Measurements from ENCODE around the gene LYSMD1. TPM values are rescaled to one million over a fixed set of nuclear protein-coding genes. Genes with fewer than 3 reads are reported as not detected.

LYSMD1 gene
- total and polyA plus RNA-seq, 2 of the 8 experiments (the other 6 are each of a cell fraction or from before 2014, with no cell fraction given), result 2.4 to 6.0 TPM

GRCh38 chr1:151157067-151157531 lies 8.6 kb downstream of the LYSMD1 start:
- H2BK12ac ChIP-seq (ENCODE audit: low read depth, low read length), result no peak overlapping the region
- no peak overlapping the region for H3K4me2 ChIP-seq (ENCODE audit: insufficient read depth in 1 of 2, low read depth in 2 of 2, low read length in 2 of 2)
- no peak overlapping the region for H3K4me3 ChIP-seq (ENCODE audit: extremely low read depth in 1 of 4, insufficient read depth in 2 of 4, low read depth in 3 of 4, low read length in 4 of 4)
- WGBS, 2 experiments (ENCODE audit: extremely low coverage in 1 of 2, insufficient coverage in 1 of 2, insufficient read length in 1 of 2, insufficient replicate concordance in 2 of 2, low coverage in 1 of 2, low lambda C conversion rate in 2 of 2, missing lambda C conversion rate in 1 of 2), result 84% methylated on average over 6 of the region's 6 CpGs; no CpG with 5 or more reads in 1 of the 2 experiments
- no peak overlapping the region for H3K4ac ChIP-seq (replicated peaks; ENCODE audit: insufficient read length, low read depth, low read length)
- H4K5ac ChIP-seq (ENCODE audit: insufficient read length, low read depth, low read length), result no peak overlapping the region
- no peaks in the 10 kb centered on the region for H3K4me1 ChIP-seq (replicated peaks in 1 of 4; ENCODE audit: control insufficient read depth in 3 of 4, insufficient read depth in 4 of 4, low read length in 3 of 4)
- H3K56ac ChIP-seq (replicated peaks; ENCODE audit: insufficient read length, low read depth, low read length), result no peak overlapping the region
- no peaks in the 10 kb centered on the region for H3K79me1 ChIP-seq (ENCODE audit: low read depth, low read length)
- H3K23me2 ChIP-seq (ENCODE audit: low read depth, low read length), result no peaks in the 10 kb centered on the region
- H3K27me3 ChIP-seq (replicated peaks in 1 of 4; ENCODE audit: control insufficient read depth in 3 of 4, extremely low read depth in 1 of 4, insufficient read depth in 3 of 4, low read length in 3 of 4), result no peaks in the 10 kb centered on the region
- no peak overlapping the region for H2AFZ ChIP-seq (ENCODE audit: low read length)
- H2AK5ac ChIP-seq (ENCODE audit: low read depth, low read length), result no peak overlapping the region
- no peak overlapping the region for H2BK15ac ChIP-seq (ENCODE audit: low read length)
- no peaks in the 10 kb centered on the region for H4K20me1 ChIP-seq (replicated peaks in 1 of 2; ENCODE audit: control insufficient read depth in 1 of 2, insufficient read depth in 2 of 2, low read length in 2 of 2)
- H2BK120ac ChIP-seq (replicated peaks; ENCODE audit: low read depth, low read length), result no peak overlapping the region
- CTCF ChIA-PET (ENCODE audit: partially characterized antibody), result interaction anchor here (0.5 to 11.8 kb wide), 27 partner anchors 9 to 819 kb away, joined by 3 to 285 read pairs (median 4); partner anchors contain the start of genes C1orf56, GABPB2, MINDY1 and PI4KB
- H3K18ac ChIP-seq (ENCODE audit: extremely low read depth, low read length), result no peak overlapping the region
- peaks cover 0 to 18% (median 6%) of the 10 kb centered on the region in 4 experiments; a peak in 4 of 8 replicates for H3K36me3 ChIP-seq (ENCODE audit: control insufficient read depth in 2 of 4, insufficient read depth in 4 of 4, low read length in 3 of 4)
- FAIRE-seq (no peak), DNase-seq (ENCODE audit: low read depth in 1 of 2, low spot score in 2 of 2) (no peak)
- POLR2A ChIA-PET (ENCODE audit: partially characterized antibody), result interaction anchor here (0.6 to 2.0 kb wide), 6 partner anchors 8 to 59 kb away, joined by 3 to 6 read pairs (median 4); partner anchors contain the start of gene SEMA6C
- no peak for TF ChIP-seq KDM5A (IDR thresholded peaks at IDR 0.05; ENCODE audit: low read length)
- no peak for TF ChIP-seq CEBPB (IDR thresholded peaks at IDR 0.05; ENCODE audit: low read depth, low read length)
- no peak for TF ChIP-seq KDM4A (IDR thresholded peaks at IDR 0.05; ENCODE audit: low read depth, low read length, severe bottlenecking)
- TF ChIP-seq EGR1 (IDR thresholded peaks at IDR 0.05; ENCODE audit: borderline replicate concordance, low read depth, low read length), result no peak
- TF ChIP-seq PHF8 (conservative IDR thresholded peaks at IDR 0.05; ENCODE audit: low read depth, low read length), result no peak
- TF ChIP-seq SAP30 (IDR thresholded peaks at IDR 0.05; ENCODE audit: insufficient read depth, insufficient replicate concordance, low read length), result no peak
- no peak for TF ChIP-seq ASH2L (IDR thresholded peaks at IDR 0.05; ENCODE audit: low read length)
- TF ChIP-seq MAX (IDR thresholded peaks at IDR 0.05), result no peak
- no peak for TF ChIP-seq TBP (IDR thresholded peaks at IDR 0.05; ENCODE audit: low read depth, low read length)
- no peak for TF ChIP-seq E2F6 (IDR thresholded peaks at IDR 0.05)
- TF ChIP-seq HDAC6 (IDR thresholded peaks at IDR 0.05; ENCODE audit: low read depth, low read length), result no peak
- no peak for TF ChIP-seq NANOG (IDR thresholded peaks at IDR 0.05; ENCODE audit: insufficient read depth, low read depth, low read length, poor library complexity, severe bottlenecking)
- H3K79me2 ChIP-seq (ENCODE audit: control insufficient read depth in 1 of 2, insufficient read depth in 2 of 2, low read length in 2 of 2), result no peaks in the 10 kb centered on the region
- no peaks in the 10 kb centered on the region for H3K9me3 ChIP-seq (ENCODE audit: insufficient read depth in 2 of 2, low read depth in 1 of 2, low read length in 1 of 2)
- no peak overlapping the region for H3K14ac ChIP-seq (ENCODE audit: insufficient read length)
- no peak overlapping the region for H2BK5ac ChIP-seq (ENCODE audit: low read depth, low read length)
- no peak overlapping the region for H2BK20ac ChIP-seq (ENCODE audit: low read length)
- no peak overlapping the region for H3K9ac ChIP-seq (replicated peaks in 1 of 4; ENCODE audit: extremely low read depth in 1 of 4, low read depth in 3 of 4, low read length in 3 of 4)
- no peak overlapping the region for H4K91ac ChIP-seq (replicated peaks; ENCODE audit: insufficient read length, low read length)
- H3K27ac ChIP-seq (ENCODE audit: low read depth, low read length), result no peak overlapping the region
- H4K8ac ChIP-seq (ENCODE audit: extremely low read depth, insufficient read depth, low read length), result no peak overlapping the region
- no peak overlapping the region for H3K23ac ChIP-seq (ENCODE audit: insufficient read length)
